Left ventricle myocardium inferior (tissue), 1 donor: Measurements from ENCODE around the gene ZNF268. TPM values are rescaled to one million over a fixed set of nuclear protein-coding genes. Genes with fewer than 3 reads are reported as not detected.

Experiments
- DNase-seq: peaks from one replicate; pipeline ENCODE4 v3.0.0-alpha.2; 2020
- H3K27ac ChIP-seq: fragments of 200-600 bp; replicated peaks from 2 replicates; pipeline ENCODE4 v1.8.0; 2021
- H3K27me3 ChIP-seq: fragments of 200-600 bp; 2 replicates; pipeline ENCODE4 v1.8.0; 2021; ENCODE audit warnings: low read depth
- H3K36me3 ChIP-seq: fragments of 200-600 bp; 2 replicates; pipeline ENCODE4 v1.8.0; 2021
- H3K4me1 ChIP-seq: fragments of 200-600 bp; 2 replicates; pipeline ENCODE4 v1.8.0; 2021
- H3K4me3 ChIP-seq: fragments of 200-600 bp; 2 replicates; pipeline ENCODE4 v1.8.0; 2021; ENCODE audit warnings: mild to moderate bottlenecking, moderate library complexity
- H3K9me3 ChIP-seq: fragments of 200-600 bp; replicated peaks from 2 replicates; pipeline ENCODE4 v1.8.0; 2021
- CTCF ChIP-seq: fragments of 200-600 bp; IDR thresholded peaks from 2 replicates; pipeline ENCODE4 v1.8.0; 2021; ENCODE audit warnings: antibody characterized with exemption, mild to moderate bottlenecking, borderline replicate concordance
- intact Hi-C: fragments of 100-400 bp; cut with micrococcal nuclease; formaldehyde crosslinking; loops from one replicate; pipeline ENCODE4 v1.11.0; 2022
- total RNA-seq: library from RNA; stranded (reverse); fragmentation: NEBNext Ultra II Directional; extraction: Animal tissue kit (Norgen Biotek cat#: 25700); gene quantifications from one replicate; pipeline ENCODE4 v1.2.1, GENCODE V29; 2021
- donor health status: DM: no; HTN: yes; CAD: no; lungs with severe emphysema.

ZNF268 gene
- total RNA-seq, 1 donor from 2014 or later, result 8.2 TPM

DNA sequence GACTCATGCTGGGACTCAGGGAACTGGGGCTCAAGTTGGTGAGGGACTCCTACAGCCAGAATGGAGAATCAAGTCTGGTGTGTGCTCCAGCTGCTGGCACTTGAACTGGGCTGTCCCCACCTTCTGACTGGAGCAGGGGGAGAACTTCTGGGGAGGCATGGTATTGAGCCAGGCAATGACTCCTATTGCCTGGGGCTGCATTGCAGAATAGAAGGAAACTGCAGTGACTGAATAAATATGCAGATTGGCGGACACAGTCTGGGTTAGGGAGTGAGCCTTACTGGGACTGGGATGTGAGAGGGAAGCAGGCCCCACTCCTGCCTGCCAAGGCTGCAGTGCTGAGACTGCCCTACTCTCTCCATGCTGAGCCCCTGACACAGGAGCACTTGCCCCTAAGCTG, 8.8 kb upstream of the ZNF268 start:
- H3K36me3 ChIP-seq, result no peaks in the 10 kb centered on the region
- no peak for DNase-seq
- no peak overlapping the region for H3K27ac ChIP-seq
- no peak for TF ChIP-seq CTCF
- intact Hi-C loops, result no loop called here
- no peaks in the 10 kb centered on the region for H3K27me3 ChIP-seq
- H3K9me3 ChIP-seq, result peaks cover 94% of the 10 kb centered on the region
- no peak overlapping the region for H3K4me3 ChIP-seq
- no peaks in the 10 kb centered on the region for H3K4me1 ChIP-seq

DNA sequence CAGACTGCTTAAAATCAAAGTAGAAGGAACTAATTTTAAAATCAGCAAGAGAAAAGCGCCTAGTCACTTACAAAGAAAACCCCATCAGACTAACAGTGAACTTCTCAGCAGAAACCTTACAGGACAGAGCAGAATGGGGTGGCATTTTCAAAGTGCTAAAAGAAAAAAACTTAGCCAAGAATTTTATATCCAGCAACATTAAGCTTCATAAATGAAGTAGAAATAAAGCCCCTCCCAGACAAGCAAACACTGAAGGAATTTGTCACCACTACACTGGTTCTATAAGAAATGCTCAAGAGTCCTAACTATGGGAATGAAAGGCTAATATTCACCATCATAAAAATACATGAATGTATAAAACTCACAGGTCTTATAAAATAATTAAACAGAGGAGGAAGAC, 6.4 kb upstream of the ZNF268 start:
- no peaks in the 10 kb centered on the region for H3K4me1 ChIP-seq
- H3K27ac ChIP-seq, result no peak overlapping the region
- peaks cover 95% of the 10 kb centered on the region for H3K9me3 ChIP-seq
- no peak for DNase-seq
- TF ChIP-seq CTCF, result no peak
- no peaks in the 10 kb centered on the region for H3K36me3 ChIP-seq
- H3K27me3 ChIP-seq, result no peaks in the 10 kb centered on the region
- intact Hi-C loops, result no loop called here
- no peak overlapping the region for H3K4me3 ChIP-seq

DNA sequence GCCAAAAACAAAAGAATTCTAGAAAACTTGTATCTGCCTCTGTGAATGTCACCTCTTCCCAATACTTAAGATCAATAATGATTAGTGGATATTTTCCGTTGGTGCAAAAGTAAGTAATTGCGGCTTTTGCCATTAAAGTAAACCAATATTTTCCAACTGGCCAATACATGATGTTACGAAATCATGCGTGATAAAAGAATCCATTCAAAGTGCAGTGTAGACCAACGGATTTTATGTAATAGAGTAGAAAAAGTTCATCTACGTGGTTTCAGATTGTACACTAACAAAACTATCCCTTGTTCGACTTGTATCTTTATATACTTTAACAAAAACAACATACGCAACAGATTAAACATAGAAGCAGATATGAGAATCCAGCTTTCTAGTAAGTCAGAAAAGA, 626 bp upstream of the ZNF268 start:
- H3K4me1 ChIP-seq, result peaks cover 19% of the 10 kb centered on the region
- peak overlapping the region; percentile 77 for H3K27ac ChIP-seq
- no peak for TF ChIP-seq CTCF
- peaks cover 82% of the 10 kb centered on the region for H3K9me3 ChIP-seq
- intact Hi-C loops, result no loop called here
- H3K36me3 ChIP-seq, result peaks cover 32% of the 10 kb centered on the region
- no peak for DNase-seq
- no peaks in the 10 kb centered on the region for H3K27me3 ChIP-seq
- H3K4me3 ChIP-seq, result peak overlapping the region; percentile 91

DNA sequence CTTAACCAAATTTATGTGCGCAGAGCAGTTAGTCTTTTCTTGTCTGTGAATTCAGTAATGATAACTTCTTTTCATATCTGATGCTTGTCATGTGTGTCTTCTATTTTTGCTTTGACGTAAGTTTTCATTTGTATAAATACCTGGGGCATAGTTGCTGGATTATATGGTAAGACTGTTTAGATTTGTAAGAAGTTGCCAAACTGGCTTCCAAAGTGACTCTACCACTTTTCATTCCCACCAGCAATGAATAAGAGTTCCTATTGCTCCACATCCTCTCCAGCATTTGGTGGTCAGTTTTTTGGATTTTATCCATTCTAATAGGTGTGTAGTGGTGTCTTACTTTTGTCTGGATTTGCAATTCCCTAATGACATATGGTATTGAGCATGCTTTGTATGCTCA, 8.9 kb downstream of the ZNF268 start:
- Histone ChIP-seq H3K27me3 (no peaks in the 10 kb centered on the region), H3K27ac (no peak overlapping the region), H3K36me3 (peaks cover 100% of the 10 kb centered on the region), H3K9me3 (peaks cover 100% of the 10 kb centered on the region), H3K4me3 (no peak overlapping the region), H3K4me1 (no peaks in the 10 kb centered on the region)
- DNase-seq, result no peak
- TF ChIP-seq CTCF, result no peak
- intact Hi-C loops, result no loop called here

- H3K4me1 ChIP-seq, result no peaks in the 10 kb centered on the region
- H3K4me3 ChIP-seq, result no peak overlapping the region
- intact Hi-C loops, result no loop called here
- H3K27me3 ChIP-seq, result no peaks in the 10 kb centered on the region
- DNase-seq, result no peak
- H3K36me3 ChIP-seq, result peaks cover 95% of the 10 kb centered on the region
- peaks cover 92% of the 10 kb centered on the region for H3K9me3 ChIP-seq
- no peak overlapping the region for H3K27ac ChIP-seq
- no peak for TF ChIP-seq CTCF
Observed at GRCh38 chr12:133192847-133193246, 11.6 kb downstream of the ZNF268 start.

- Histone ChIP-seq H3K4me1 (no peaks in the 10 kb centered on the region), H3K9me3 (peaks cover 83% of the 10 kb centered on the region), H3K27me3 (no peaks in the 10 kb centered on the region), H3K4me3 (no peak overlapping the region), H3K27ac (no peak overlapping the region), H3K36me3 (peaks cover 84% of the 10 kb centered on the region)
- intact Hi-C loops, result no loop called here
- DNase-seq, result no peak
- TF ChIP-seq CTCF, result no peak
Observed at GRCh38 chr12:133201888-133202287, 20.6 kb downstream of the ZNF268 start.
